GM12878 (cell line): ENCODE results near the gene PCID2. TPM values are rescaled to one million over a fixed set of nuclear protein-coding genes. Genes with fewer than 3 reads are reported as not detected.

ENCODE experiments used
- ATAC-seq: fragments of 200-7000 bp; cut with Tn5 transposase; 3 replicates; pipeline ENCODE4 v1.9.1; 2020; ENCODE audit warnings: mild to moderate bottlenecking, moderate library complexity
- BruUV-seq: library from RNA; stranded (reverse); fragments of 400-500 nt; replicated peaks from 2 replicates; lab custom pipeline; 2021; lab: Mats Ljungman, UMichigan
- CTCF ChIA-PET: fragments of 300-600 bp; sonication (Branson Sonifier 250); formaldehyde crosslinking; extraction: SDS; loops from one replicate; lab custom pipeline; 2021; ENCODE audit warnings: inconsistent platforms; lab: Yijun Ruan, JAX
- POLR2A ChIA-PET: fragments of 350-600 bp; formaldehyde crosslinking; extraction: SDS; loops from one replicate; lab custom pipeline; 2021; ENCODE audit warnings: inconsistent platforms; lab: Charles Lee
- RAD21 ChIA-PET: fragments of 300-600 bp; sonication (Branson Sonifier 250); formaldehyde crosslinking; loops from one replicate; lab custom pipeline; 2023; ENCODE audit warnings: antibody characterized with exemption; ENCODE audit not compliant: unreplicated experiment; lab: Charles Lee
- SMC1A ChIA-PET: fragments of 300-600 bp; sonication (Branson Sonifier 250); formaldehyde crosslinking; loops from one replicate; lab custom pipeline; 2023; ENCODE audit not compliant: unreplicated experiment, uncharacterized antibody; lab: Charles Lee
- DNase-seq: peaks from one replicate; pipeline ENCODE4 v3.0.0-alpha.2; 2011; ENCODE audit warnings: low read depth, low spot score
- FAIRE-seq: peaks from 3 replicates; lab custom pipeline; 2011; peaks lifted over from hg19 to GRCh38; lab: Jason Lieb, UNC
- H2AFZ ChIP-seq: 2 replicates; pipeline ENCODE4 v1.6.0; 2011; ENCODE audit warnings: low read depth, low read length, control low read depth; ENCODE audit not compliant: control insufficient read depth
- H3K27ac ChIP-seq: 2 replicates; pipeline ENCODE4 v1.5.1; 2011; ENCODE audit warnings: control low read depth; ENCODE audit not compliant: control insufficient read depth, insufficient read depth
- H3K27me3 ChIP-seq, 2 experiments: replicated peaks in 1 of 2; 2 replicates each; pipeline versions ENCODE4 v1.6.0 to v1.6.1; 2011; ENCODE audit warnings: low read length in 1 of 2; ENCODE audit not compliant: control insufficient read depth in 2 of 2, insufficient read depth in 2 of 2
- H3K36me3 ChIP-seq, 2 experiments: 2 replicates each; pipeline ENCODE4 v1.5.1; 2011; ENCODE audit warnings: low read length in 1 of 2; ENCODE audit not compliant: control insufficient read depth in 2 of 2, insufficient read depth in 2 of 2
- H3K4me1 ChIP-seq: 2 replicates; pipeline ENCODE4 v1.6.1; 2011; ENCODE audit warnings: mild to moderate bottlenecking, low read length, moderate library complexity, mixed read lengths; ENCODE audit not compliant: control insufficient read depth, insufficient read depth
- H3K4me2 ChIP-seq: 2 replicates; pipeline ENCODE4 v1.6.0; 2011; ENCODE audit warnings: control low read depth; ENCODE audit not compliant: control insufficient read depth, insufficient read depth
- H3K4me3 ChIP-seq: fragments of 200-600 bp; sonication (generic); 2 replicates; pipeline ENCODE4 v1.5.1; 2016
- H3K79me2 ChIP-seq: 2 replicates; pipeline ENCODE4 v1.6.0; 2011; ENCODE audit warnings: low read length; ENCODE audit not compliant: control insufficient read depth, insufficient read depth
- H3K9ac ChIP-seq: 2 replicates; pipeline ENCODE4 v1.8.0; 2011; ENCODE audit warnings: low read length, control low read depth, mixed read lengths; ENCODE audit not compliant: control insufficient read depth, insufficient read depth
- H3K9me3 ChIP-seq: replicated peaks from 3 replicates; pipeline ENCODE4 v1.5.1; 2011; ENCODE audit warnings: mild to moderate bottlenecking, low read length; ENCODE audit not compliant: control insufficient read depth, insufficient read depth
- H4K20me1 ChIP-seq: 2 replicates; pipeline ENCODE4 v1.6.0; 2011; ENCODE audit not compliant: control insufficient read depth, insufficient read depth
- CBFB ChIP-seq: IDR thresholded peaks from 2 replicates; pipeline ENCODE4 v1.6.1; 2016; ENCODE audit warnings: antibody characterized with exemption, low read depth
- EZH2 ChIP-seq: IDR thresholded peaks from 2 replicates; pipeline ENCODE4 v1.6.1; 2012; ENCODE audit warnings: low read depth, mild to moderate bottlenecking, control low read depth, inconsistent platforms, low read length, borderline replicate concordance; ENCODE audit not compliant: control insufficient read depth
- GATAD2B ChIP-seq: fragments of 450-650 bp; conservative IDR thresholded peaks from 2 replicates; pipeline ENCODE4 v1.6.1; 2017; ENCODE audit warnings: low read depth, mild to moderate bottlenecking, moderate library complexity
- HDGF ChIP-seq: fragments of 450-650 bp; IDR thresholded peaks from 2 replicates; pipeline ENCODE4 v1.6.1; 2016; ENCODE audit warnings: antibody characterized with exemption
- MEF2B ChIP-seq: fragments of 450-650 bp; IDR thresholded peaks from 2 replicates; pipeline ENCODE4 v1.6.1; 2018; ENCODE audit warnings: mild to moderate bottlenecking, moderate library complexity; ENCODE audit not compliant: partially characterized antibody, poor library complexity, severe bottlenecking
- MYB ChIP-seq: fragments of 150-350 bp; IDR thresholded peaks from 2 replicates; pipeline ENCODE4 v1.6.1; 2014; ENCODE audit warnings: mild to moderate bottlenecking, low read depth, low read length, borderline replicate concordance
- NR2C1 ChIP-seq: fragments of 450-650 bp; IDR thresholded peaks from 2 replicates; pipeline ENCODE4 v1.6.1; 2017; ENCODE audit warnings: antibody characterized with exemption, mild to moderate bottlenecking, moderate library complexity
- RB1 ChIP-seq: fragments of 450-650 bp; formaldehyde crosslinking; IDR thresholded peaks from 2 replicates; pipeline ENCODE4 v1.6.1; 2017; ENCODE audit warnings: mild to moderate bottlenecking, borderline replicate concordance
- RFX5 ChIP-seq: IDR thresholded peaks from 2 replicates; pipeline ENCODE4 v1.6.1; 2011; ENCODE audit warnings: low read depth, low read length, improper control_type of control experiment
- SPI1 ChIP-seq: IDR thresholded peaks from 2 replicates; pipeline ENCODE4 v1.6.1; 2011; ENCODE audit warnings: low read depth, mild to moderate bottlenecking, low read length, moderate library complexity, borderline replicate concordance; ENCODE audit not compliant: insufficient read depth
- TCF12 ChIP-seq: IDR thresholded peaks from 2 replicates; pipeline ENCODE4 v1.6.1; 2011; ENCODE audit warnings: low read depth, mild to moderate bottlenecking, low read length
- TCF3 ChIP-seq: IDR thresholded peaks from 2 replicates; pipeline ENCODE4 v1.6.1; 2012; ENCODE audit warnings: low read depth, mild to moderate bottlenecking, low read length, borderline replicate concordance; ENCODE audit not compliant: insufficient read depth
- ZNF217 ChIP-seq: fragments of 450-650 bp; IDR thresholded peaks from 2 replicates; pipeline ENCODE4 v1.6.1; 2017; ENCODE audit warnings: antibody characterized with exemption, mild to moderate bottlenecking
- ZNF622 ChIP-seq: fragments of 450-650 bp; IDR thresholded peaks from 2 replicates; pipeline ENCODE4 v1.6.1; 2017; ENCODE audit warnings: mild to moderate bottlenecking, inconsistent platforms
- WGBS: methylation state at CpG from one replicate; pipeline ENCODE4 v1.1.6; 2016; ENCODE audit warnings: low lambda C conversion rate; ENCODE audit not compliant: insufficient replicate concordance, insufficient coverage; ENCODE audit errors: missing lambda C conversion rate; 5-methylcytosine and 5-hydroxymethylcytosine counted together
- in situ Hi-C: fragments of 300-500 bp; cut with MboI; formaldehyde crosslinking; loops from 9 replicates; pipeline ENCODE4 v1.14.3; 2018; ENCODE audit warnings: mixed read lengths
- intact Hi-C: fragments of 100-400 bp; cut with micrococcal nuclease; formaldehyde crosslinking; loops from one replicate; pipeline ENCODE4 v1.14.2; 2022; ENCODE audit not compliant: unreplicated experiment
- polyA plus RNA-seq, 11 experiments: library from polyadenylated mRNA; depleted of rRNA in 4 of 11; unstranded in 6 of 11; stranded (reverse) in 5 of 11; fragments of >200 nt; fragmentation: Nextera tagmentation in 4 of 11; fragmentation: Illumina TruSeq in 1 of 11; extraction: Ambion mirVana in 4 of 11; extraction: Trizol in 1 of 11; gene quantifications; 1 replicate in 1 of 11; 2 replicates in 10 of 11; pipeline versions ENCODE4 v1.2.1 to v1.2.3, GENCODE V29; 2011 to 2016; ENCODE audit warnings: inconsistent platforms in 2 of 11, missing spikeins in 2 of 11, low read depth in 1 of 11
- total RNA-seq, 4 experiments: library from RNA; depleted of rRNA in 3 of 4; stranded (reverse); fragments of >200 nt in 3 of 4; fragmentation: Illumina TruSeq in 1 of 4; extraction: Trizol in 1 of 4; gene quantifications; 2 replicates each; pipeline versions ENCODE4 v1.2.1 to v1.2.3, GENCODE V29; 2013 to 2021
- TF ChIP-seq, protein P1 (sequence below): IDR thresholded peaks from 2 replicates; pipeline ENCODE4 v1.6.1; 2012; ENCODE audit warnings: low read length, inconsistent platforms
- TF ChIP-seq, protein P2 (sequence below): fragments of 450-650 bp; formaldehyde crosslinking; IDR thresholded peaks from 2 replicates; pipeline ENCODE4 v1.5.0; 2022; ENCODE audit warnings: mild to moderate bottlenecking, missing genetic modification characterization
- TF ChIP-seq, protein P3 (sequence below): IDR thresholded peaks from 2 replicates; pipeline ENCODE4 v1.6.1; 2011; ENCODE audit warnings: mild to moderate bottlenecking, low read depth, low read length, moderate library complexity; ENCODE audit not compliant: insufficient replicate concordance
- TF ChIP-seq, protein P4 (sequence below): fragments of 450-650 bp; conservative IDR thresholded peaks from 2 replicates; pipeline ENCODE4 v1.6.1; 2017; ENCODE audit warnings: mild to moderate bottlenecking, moderate library complexity

The PCID2 gene
- total and polyA plus RNA-seq, 10 of the 15 experiments (the other 5 are each of a cell fraction or from before 2014, with no cell fraction given) = 37.0 to 98.1 (median 58.3) TPM

DNA sequence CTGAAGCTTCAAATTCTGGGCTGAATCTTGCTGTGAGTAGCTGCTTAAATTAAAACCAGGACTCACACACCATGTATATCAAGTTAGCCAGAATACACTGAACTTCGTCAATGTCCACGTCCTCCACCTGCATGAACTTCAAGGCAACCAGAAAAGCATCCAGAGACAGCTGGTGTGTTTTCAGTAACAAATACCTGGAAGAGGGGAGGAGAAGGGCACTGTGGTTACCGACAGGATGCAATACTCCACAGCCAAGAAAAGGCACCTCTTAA, 29.6 kb downstream of the PCID2 start:
- H3K79me2 ChIP-seq = no peaks in the 10 kb centered on the region
- intact Hi-C loops = no loop called here
- DNase-seq (no peak), ATAC-seq (no peak), FAIRE-seq (no peak)
- no peak overlapping the region for H2AFZ ChIP-seq
- BruUV-seq = no TSS peak
- ChIA-PET POLR2A (no interaction called here), SMC1A (interaction anchor here (0.6 to 1.0 kb wide), 3 partner anchors 10 to 16 kb away, joined by 3 to 4 read pairs (median 3); no protein-coding TSS in a partner anchor), RAD21 (no interaction called here), CTCF (interaction anchor here (0.7 kb wide), 1 partner anchor 325 kb away, joined by 4 read pairs; no protein-coding TSS in a partner anchor)
- no peaks in the 10 kb centered on the region for H3K4me1 ChIP-seq
- 86% methylated on average over 3 of the region's 3 CpGs for WGBS
- H3K9ac ChIP-seq = no peak overlapping the region
- in situ Hi-C loops = no loop called here
- no peaks in the 10 kb centered on the region; the same call in 2 of the 3 replicates for H3K9me3 ChIP-seq
- no peak overlapping the region for H3K4me2 ChIP-seq
- H4K20me1 ChIP-seq = no peaks in the 10 kb centered on the region
- no peaks in the 10 kb centered on the region for H3K27me3 ChIP-seq
- H3K27ac ChIP-seq = no peak overlapping the region
- peaks cover 24 to 37% of the 10 kb centered on the region in 2 experiments for H3K36me3 ChIP-seq
- no peak overlapping the region for H3K4me3 ChIP-seq
- TF ChIP-seq TCF3 = no peak
- no peak for TF ChIP-seq SPI1
- no peak for TF ChIP-seq GATAD2B
- no peak for TF ChIP-seq TCF12
- TF ChIP-seq CBFB = no peak
- TF ChIP-seq ZNF217 = no peak
- TF ChIP-seq EZH2 = no peak
- no peak for TF ChIP-seq NR2C1
- TF ChIP-seq MYB = no peak
- no peak for TF ChIP-seq RB1
- no peak for TF ChIP-seq RFX5
- no peak for TF ChIP-seq ZNF622
- TF ChIP-seq, protein P1, sequence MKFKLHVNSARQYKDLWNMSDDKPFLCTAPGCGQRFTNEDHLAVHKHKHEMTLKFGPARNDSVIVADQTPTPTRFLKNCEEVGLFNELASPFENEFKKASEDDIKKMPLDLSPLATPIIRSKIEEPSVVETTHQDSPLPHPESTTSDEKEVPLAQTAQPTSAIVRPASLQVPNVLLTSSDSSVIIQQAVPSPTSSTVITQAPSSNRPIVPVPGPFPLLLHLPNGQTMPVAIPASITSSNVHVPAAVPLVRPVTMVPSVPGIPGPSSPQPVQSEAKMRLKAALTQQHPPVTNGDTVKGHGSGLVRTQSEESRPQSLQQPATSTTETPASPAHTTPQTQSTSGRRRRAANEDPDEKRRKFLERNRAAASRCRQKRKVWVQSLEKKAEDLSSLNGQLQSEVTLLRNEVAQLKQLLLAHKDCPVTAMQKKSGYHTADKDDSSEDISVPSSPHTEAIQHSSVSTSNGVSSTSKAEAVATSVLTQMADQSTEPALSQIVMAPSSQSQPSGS = no peak
- no peak for TF ChIP-seq HDGF
- TF ChIP-seq MEF2B = no peak
- TF ChIP-seq, protein P2, sequence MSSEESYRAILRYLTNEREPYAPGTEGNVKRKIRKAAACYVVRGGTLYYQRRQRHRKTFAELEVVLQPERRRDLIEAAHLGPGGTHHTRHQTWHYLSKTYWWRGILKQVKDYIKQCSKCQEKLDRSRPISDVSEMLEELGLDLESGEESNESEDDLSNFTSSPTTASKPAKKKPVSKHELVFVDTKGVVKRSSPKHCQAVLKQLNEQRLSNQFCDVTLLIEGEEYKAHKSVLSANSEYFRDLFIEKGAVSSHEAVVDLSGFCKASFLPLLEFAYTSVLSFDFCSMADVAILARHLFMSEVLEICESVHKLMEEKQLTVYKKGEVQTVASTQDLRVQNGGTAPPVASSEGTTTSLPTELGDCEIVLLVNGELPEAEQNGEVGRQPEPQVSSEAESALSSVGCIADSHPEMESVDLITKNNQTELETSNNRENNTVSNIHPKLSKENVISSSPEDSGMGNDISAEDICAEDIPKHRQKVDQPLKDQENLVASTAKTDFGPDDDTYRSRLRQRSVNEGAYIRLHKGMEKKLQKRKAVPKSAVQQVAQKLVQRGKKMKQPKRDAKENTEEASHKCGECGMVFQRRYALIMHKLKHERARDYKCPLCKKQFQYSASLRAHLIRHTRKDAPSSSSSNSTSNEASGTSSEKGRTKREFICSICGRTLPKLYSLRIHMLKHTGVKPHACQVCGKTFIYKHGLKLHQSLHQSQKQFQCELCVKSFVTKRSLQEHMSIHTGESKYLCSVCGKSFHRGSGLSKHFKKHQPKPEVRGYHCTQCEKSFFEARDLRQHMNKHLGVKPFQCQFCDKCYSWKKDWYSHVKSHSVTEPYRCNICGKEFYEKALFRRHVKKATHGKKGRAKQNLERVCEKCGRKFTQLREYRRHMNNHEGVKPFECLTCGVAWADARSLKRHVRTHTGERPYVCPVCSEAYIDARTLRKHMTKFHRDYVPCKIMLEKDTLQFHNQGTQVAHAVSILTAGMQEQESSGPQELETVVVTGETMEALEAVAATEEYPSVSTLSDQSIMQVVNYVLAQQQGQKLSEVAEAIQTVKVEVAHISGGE (CRISPR knock-in tag) = no peak
- TF ChIP-seq, protein P3, sequence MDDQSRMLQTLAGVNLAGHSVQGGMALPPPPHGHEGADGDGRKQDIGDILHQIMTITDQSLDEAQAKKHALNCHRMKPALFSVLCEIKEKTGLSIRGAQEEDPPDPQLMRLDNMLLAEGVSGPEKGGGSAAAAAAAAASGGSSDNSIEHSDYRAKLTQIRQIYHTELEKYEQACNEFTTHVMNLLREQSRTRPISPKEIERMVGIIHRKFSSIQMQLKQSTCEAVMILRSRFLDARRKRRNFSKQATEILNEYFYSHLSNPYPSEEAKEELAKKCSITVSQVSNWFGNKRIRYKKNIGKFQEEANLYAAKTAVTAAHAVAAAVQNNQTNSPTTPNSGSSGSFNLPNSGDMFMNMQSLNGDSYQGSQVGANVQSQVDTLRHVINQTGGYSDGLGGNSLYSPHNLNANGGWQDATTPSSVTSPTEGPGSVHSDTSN = no peak
- TF ChIP-seq, protein P4, sequence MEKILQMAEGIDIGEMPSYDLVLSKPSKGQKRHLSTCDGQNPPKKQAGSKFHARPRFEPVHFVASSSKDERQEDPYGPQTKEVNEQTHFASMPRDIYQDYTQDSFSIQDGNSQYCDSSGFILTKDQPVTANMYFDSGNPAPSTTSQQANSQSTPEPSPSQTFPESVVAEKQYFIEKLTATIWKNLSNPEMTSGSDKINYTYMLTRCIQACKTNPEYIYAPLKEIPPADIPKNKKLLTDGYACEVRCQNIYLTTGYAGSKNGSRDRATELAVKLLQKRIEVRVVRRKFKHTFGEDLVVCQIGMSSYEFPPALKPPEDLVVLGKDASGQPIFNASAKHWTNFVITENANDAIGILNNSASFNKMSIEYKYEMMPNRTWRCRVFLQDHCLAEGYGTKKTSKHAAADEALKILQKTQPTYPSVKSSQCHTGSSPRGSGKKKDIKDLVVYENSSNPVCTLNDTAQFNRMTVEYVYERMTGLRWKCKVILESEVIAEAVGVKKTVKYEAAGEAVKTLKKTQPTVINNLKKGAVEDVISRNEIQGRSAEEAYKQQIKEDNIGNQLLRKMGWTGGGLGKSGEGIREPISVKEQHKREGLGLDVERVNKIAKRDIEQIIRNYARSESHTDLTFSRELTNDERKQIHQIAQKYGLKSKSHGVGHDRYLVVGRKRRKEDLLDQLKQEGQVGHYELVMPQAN = no peak
